ENCODE results near the gene SFXN3. TPM values are rescaled to one million over a fixed set of nuclear protein-coding genes. Genes with fewer than 3 reads are reported as not detected.

SFXN3 gene
- total and polyA plus RNA-seq, 10 of the 15 experiments (the other 5 are each of a cell fraction or from before 2014, with no cell fraction given): 0.05 to 11.3 (median 1.2) TPM

GRCh38 chr10:100998991-100999741 is 31.9 kb upstream of the SFXN3 start (continued):
- TF ChIP-seq KDM1A (IDR thresholded peaks at IDR 0.05; ENCODE audit: borderline replicate concordance): no peak
- no peak for TF ChIP-seq FOS (IDR thresholded peaks at IDR 0.05; ENCODE audit: borderline replicate concordance, extremely low read depth, insufficient read length)
- no peak for TF ChIP-seq REST (IDR thresholded peaks at IDR 0.05; ENCODE audit: low read depth, low read length)
- no peak for TF ChIP-seq ZBTB4 (CRISPR knock-in tag; IDR thresholded peaks at IDR 0.05)
- no peak for TF ChIP-seq PRDM15 (CRISPR knock-in tag; IDR thresholded peaks at IDR 0.05)
- TF ChIP-seq NR2C1 (IDR thresholded peaks at IDR 0.05): no peak
- TF ChIP-seq ZNF207 (IDR thresholded peaks at IDR 0.05; ENCODE audit: borderline replicate concordance): peak; percentile 97
- no peak for TF ChIP-seq E4F1 (IDR thresholded peaks at IDR 0.05; ENCODE audit: borderline replicate concordance, partially characterized antibody)
- no peak for TF ChIP-seq BMI1 (IDR thresholded peaks at IDR 0.05; ENCODE audit: borderline replicate concordance)
- TF ChIP-seq WRNIP1 (IDR thresholded peaks at IDR 0.05; ENCODE audit: borderline replicate concordance, low read depth, low read length): no peak
- TF ChIP-seq KAT2A (conservative IDR thresholded peaks at IDR 0.05; ENCODE audit: control insufficient read depth, low read depth, low read length): no peak
- no peak for TF ChIP-seq CEBPB (IDR thresholded peaks at IDR 0.05; ENCODE audit: borderline replicate concordance in 1 of 2, low read depth in 2 of 2, low read length in 2 of 2)
- TF ChIP-seq SUZ12 (IDR thresholded peaks at IDR 0.05; ENCODE audit: unreplicated experiment): no peak
- no peak for TF ChIP-seq RUNX3 (IDR thresholded peaks at IDR 0.05; ENCODE audit: low read length)
- no peak for TF ChIP-seq MAX (IDR thresholded peaks at IDR 0.05; ENCODE audit: low read depth, low read length)
